GM18951 (cell line): ENCODE data around the gene NPHP4.

ENCODE experiments used
- POLR2A ChIP-seq: IDR thresholded peaks from 4 replicates; pipeline ENCODE4 v1.6.1; 2011; ENCODE audit warnings: mild to moderate bottlenecking; ENCODE audit not compliant: insufficient read length, insufficient read depth; ENCODE audit errors: extremely low read depth
- in situ Hi-C: fragments of 300-500 bp; cut with MboI; formaldehyde crosslinking; loops from one replicate; pipeline ENCODE4 v1.12.0; 2022; ENCODE audit warnings: low sequenced_read_pairs, mixed read lengths, inconsistent platforms; ENCODE audit not compliant: unreplicated experiment

NPHP4 gene

GRCh38 chr1:5947071-5947821, 45.0 kb downstream of the NPHP4 start:
- TF ChIP-seq POLR2A = no peak
- in situ Hi-C loops = no loop called here

- in situ Hi-C loops = no loop called here
- TF ChIP-seq POLR2A = no peak
Measured at GRCh38 chr1:5945445-5945844, 46.8 kb downstream of the NPHP4 start.

GRCh38 chr1:5944843-5945167, 47.4 kb downstream of the NPHP4 start:
- in situ Hi-C loops = no loop called here
- no peak for TF ChIP-seq POLR2A

- in situ Hi-C loops = no loop called here
- no peak for TF ChIP-seq POLR2A
Measured at GRCh38 chr1:5944154-5944842, 47.9 kb downstream of the NPHP4 start.

GRCh38 chr1:5943343-5944124, 48.7 kb downstream of the NPHP4 start:
- in situ Hi-C loops = no loop called here
- no peak for TF ChIP-seq POLR2A

- no peak for TF ChIP-seq POLR2A
- in situ Hi-C loops = no loop called here
Measured at GRCh38 chr1:5941671-5942070, 50.6 kb downstream of the NPHP4 start.

GRCh38 chr1:5940723-5941407, 51.4 kb downstream of the NPHP4 start:
- in situ Hi-C loops = no loop called here
- TF ChIP-seq POLR2A = no peak

- in situ Hi-C loops = no loop called here
- TF ChIP-seq POLR2A = no peak
Measured at GRCh38 chr1:5939271-5940170, 52.7 kb downstream of the NPHP4 start.

GRCh38 chr1:5938101-5938646, 54.1 kb downstream of the NPHP4 start:
- TF ChIP-seq POLR2A = no peak
- in situ Hi-C loops = no loop called here

- TF ChIP-seq POLR2A = no peak
- in situ Hi-C loops = no loop called here
Measured at GRCh38 chr1:5937373-5937857, 54.8 kb downstream of the NPHP4 start.

- no peak for TF ChIP-seq POLR2A
- in situ Hi-C loops = no loop called here
Measured at GRCh38 chr1:5936621-5937372, 55.4 kb downstream of the NPHP4 start.
